ENCODE measurements around the gene IFI30. TPM values are rescaled to one million over a fixed set of nuclear protein-coding genes. Genes with fewer than 3 reads are reported as not detected.
A peak's percentile ranks its signal among the peaks of the same experiment; 100 is the strongest.

IFI30 gene
- total and polyA plus RNA-seq, 2 donors (not counting 1 experiment from before 2014, with no cell fraction given): 8.8 to 50.9 TPM

- peak overlapping the region; percentile 88 for H3K27ac ChIP-seq (ENCODE audit: insufficient read depth, low read length)
- H3K27me3 ChIP-seq (ENCODE audit: control insufficient read depth, insufficient read depth, low read length): no peaks in the 10 kb centered on the region
- peak overlapping the region; percentile 83 for H3K9ac ChIP-seq (ENCODE audit: insufficient read depth, low read length)
- no peaks in the 10 kb centered on the region for H3K9me3 ChIP-seq (ENCODE audit: control insufficient read depth, insufficient read depth, low read depth, low read length)
- H4K20me1 ChIP-seq (ENCODE audit: control insufficient read depth, extremely low read depth, insufficient read depth, low read length): no peaks in the 10 kb centered on the region
- peak overlapping the region; percentile 85 for H3K4me2 ChIP-seq (ENCODE audit: extremely low read depth, insufficient read depth, low read length)
- TF ChIP-seq CTCF (conservative IDR thresholded peaks at IDR 0.05 in 1 of 2, IDR thresholded peaks at IDR 0.05 in 1 of 2; ENCODE audit: low read depth in 1 of 2, low read length in 2 of 2) (no peak), EZH2 (IDR thresholded peaks at IDR 0.05; ENCODE audit: low read length, missing control alignments) (no peak)
- H2AFZ ChIP-seq (ENCODE audit: low read length): peak overlapping the region; percentile 12
- peak overlapping the region; percentile 59 to 81 (median 74) for H3K4me3 ChIP-seq (replicated peaks in 1 of 4; ENCODE audit: control extremely low read depth in 1 of 4, insufficient read depth in 1 of 4, low read depth in 3 of 4, low read length in 4 of 4)
- no peaks in the 10 kb centered on the region for H3K4me1 ChIP-seq (ENCODE audit: control insufficient read depth, extremely low read depth, insufficient read depth, low read length)
- peaks cover 8% of the 10 kb centered on the region for H3K36me3 ChIP-seq (ENCODE audit: control insufficient read depth, insufficient read depth, low read length)
- H3K79me2 ChIP-seq (ENCODE audit: control insufficient read depth, insufficient read depth, low read length): no peaks in the 10 kb centered on the region
- DNase-seq (ENCODE audit: low read depth in 2 of 2): no peak
Measured at GRCh38 chr19:18193388-18194180, 20.0 kb downstream of the IFI30 start.

- no peaks in the 10 kb centered on the region for H3K4me1 ChIP-seq (ENCODE audit: control insufficient read depth, extremely low read depth, insufficient read depth, low read length)
- H4K20me1 ChIP-seq (ENCODE audit: control insufficient read depth, extremely low read depth, insufficient read depth, low read length): no peaks in the 10 kb centered on the region
- H3K9ac ChIP-seq (ENCODE audit: insufficient read depth, low read length): no peak overlapping the region
- H3K9me3 ChIP-seq (ENCODE audit: control insufficient read depth, insufficient read depth, low read depth, low read length): no peaks in the 10 kb centered on the region
- H3K4me2 ChIP-seq (ENCODE audit: extremely low read depth, insufficient read depth, low read length): peak overlapping the region; percentile 85
- H2AFZ ChIP-seq (ENCODE audit: low read length): no peak overlapping the region
- peak overlapping the region; percentile 88 for H3K27ac ChIP-seq (ENCODE audit: insufficient read depth, low read length)
- TF ChIP-seq CTCF (conservative IDR thresholded peaks at IDR 0.05 in 1 of 2, IDR thresholded peaks at IDR 0.05 in 1 of 2; ENCODE audit: low read depth in 1 of 2, low read length in 2 of 2) (no peak), EZH2 (IDR thresholded peaks at IDR 0.05; ENCODE audit: low read length, missing control alignments) (no peak)
- H3K27me3 ChIP-seq (ENCODE audit: control insufficient read depth, insufficient read depth, low read length): no peaks in the 10 kb centered on the region
- no peaks in the 10 kb centered on the region for H3K79me2 ChIP-seq (ENCODE audit: control insufficient read depth, insufficient read depth, low read length)
- peaks cover 10% of the 10 kb centered on the region for H3K36me3 ChIP-seq (ENCODE audit: control insufficient read depth, insufficient read depth, low read length)
- DNase-seq (ENCODE audit: low read depth in 2 of 2): no peak
- peak overlapping the region; percentile 59 to 81 (median 74) for H3K4me3 ChIP-seq (replicated peaks in 1 of 4; ENCODE audit: control extremely low read depth in 1 of 4, insufficient read depth in 1 of 4, low read depth in 3 of 4, low read length in 4 of 4)
Measured at GRCh38 chr19:18194181-18194530, 20.5 kb downstream of the IFI30 start.

GRCh38 chr19:18194554-18195238 is 21.1 kb downstream of the IFI30 start:
- Histone ChIP-seq H3K27ac (ENCODE audit: insufficient read depth, low read length) (peak overlapping the region; percentile 88), H3K79me2 (ENCODE audit: control insufficient read depth, insufficient read depth, low read length) (no peaks in the 10 kb centered on the region), H3K4me3 (replicated peaks in 1 of 4; ENCODE audit: control extremely low read depth in 1 of 4, insufficient read depth in 1 of 4, low read depth in 3 of 4, low read length in 4 of 4) (peak overlapping the region in 1 of 4 experiments; percentile 81), H3K27me3 (ENCODE audit: control insufficient read depth, insufficient read depth, low read length) (no peaks in the 10 kb centered on the region), H3K36me3 (ENCODE audit: control insufficient read depth, insufficient read depth, low read length) (peaks cover 10% of the 10 kb centered on the region), H3K9me3 (ENCODE audit: control insufficient read depth, insufficient read depth, low read depth, low read length) (no peaks in the 10 kb centered on the region), H4K20me1 (ENCODE audit: control insufficient read depth, extremely low read depth, insufficient read depth, low read length) (no peaks in the 10 kb centered on the region), H3K4me2 (ENCODE audit: extremely low read depth, insufficient read depth, low read length) (peak overlapping the region; percentile 85), H3K4me1 (ENCODE audit: control insufficient read depth, extremely low read depth, insufficient read depth, low read length) (no peaks in the 10 kb centered on the region), H3K9ac (ENCODE audit: insufficient read depth, low read length) (no peak overlapping the region), H2AFZ (ENCODE audit: low read length) (no peak overlapping the region)
- DNase-seq (ENCODE audit: low read depth in 2 of 2): peak; percentile 42 to 68
- TF ChIP-seq CTCF (conservative IDR thresholded peaks at IDR 0.05 in 1 of 2, IDR thresholded peaks at IDR 0.05 in 1 of 2; ENCODE audit: low read depth in 1 of 2, low read length in 2 of 2) (no peak), EZH2 (IDR thresholded peaks at IDR 0.05; ENCODE audit: low read length, missing control alignments) (no peak)

Data from fibroblast of lung (primary cell).